Measurements from ENCODE around the gene TIPIN. TPM values are rescaled to one million over a fixed set of nuclear protein-coding genes. Genes with fewer than 3 reads are reported as not detected.

Gene TIPIN
- total RNA-seq, 1 experiment from 2014 or later: 14.8 TPM

- in situ Hi-C loops (cut with HindIII; ENCODE audit: low pct_unique_long_range_greater_than_20kb, low sequenced_read_pairs): no loop called here
- no peak for DNase-seq (ENCODE audit: low read depth)
Observed at GRCh38 chr15:66288093-66288492, 68.4 kb downstream of the TIPIN start.

- in situ Hi-C loops (cut with HindIII; ENCODE audit: low pct_unique_long_range_greater_than_20kb, low sequenced_read_pairs): no loop called here
- peak; percentile 52 for DNase-seq (ENCODE audit: low read depth)
Observed at GRCh38 chr15:66287461-66288057, 68.9 kb downstream of the TIPIN start.

Other genes with a start within 250 kb of the TIPIN start
- not detected in 2 replicates for gene MEGF11, start 102.9 kb downstream of the TIPIN start, total RNA-seq (2014; rRNA removed; shearing (Covaris generic); ENCODE audit: low replicate concordance)
- 32.1 and 48.3 TPM in 2 replicates for gene DIS3L, start 63.1 kb downstream of the TIPIN start, total RNA-seq (2014; rRNA removed; shearing (Covaris generic); ENCODE audit: low replicate concordance)
- gene MAP2K1, start 30.2 kb upstream of the TIPIN start, total RNA-seq (2014; rRNA removed; shearing (Covaris generic); ENCODE audit: low replicate concordance): 10.0 and 21.2 TPM in 2 replicates
- 73.8 and 108 TPM in 2 replicates for gene SNAPC5, start 141.1 kb upstream of the TIPIN start, total RNA-seq (2014; rRNA removed; shearing (Covaris generic); ENCODE audit: low replicate concordance)
- 5,634 and 5,951 TPM in 2 replicates for gene RPL4, start 148.2 kb upstream of the TIPIN start, total RNA-seq (2014; rRNA removed; shearing (Covaris generic); ENCODE audit: low replicate concordance)
- gene ZWILCH, start 148.6 kb upstream of the TIPIN start, total RNA-seq (2014; rRNA removed; shearing (Covaris generic); ENCODE audit: low replicate concordance): 20.0 and 42.1 TPM in 2 replicates
- not detected in 2 replicates for gene LCTL, start 209.3 kb upstream of the TIPIN start, total RNA-seq (2014; rRNA removed; shearing (Covaris generic); ENCODE audit: low replicate concordance)

All from Caki2 (cell line).